Duodenal mucosa (tissue), 2 donors: Measurements from ENCODE around the gene RGL1.

Source experiments
- H3K27ac ChIP-seq: one replicate; pipeline ENCODE4 v1.7.0; 2013; ENCODE audit warnings: low read depth, low read length
- H3K27me3 ChIP-seq, 2 donors: one replicate each; pipeline ENCODE4 v1.7.0; 2013; ENCODE audit warnings: low read length in 2 of 2, control low read depth in 1 of 2; ENCODE audit not compliant: insufficient read depth in 2 of 2, control insufficient read depth in 1 of 2
- H3K36me3 ChIP-seq, 2 donors: one replicate each; pipeline ENCODE4 v1.7.0; 2013; ENCODE audit warnings: low read length in 2 of 2, control low read depth in 1 of 2; ENCODE audit not compliant: insufficient read depth in 2 of 2, control insufficient read depth in 1 of 2
- H3K4me1 ChIP-seq, 2 donors: one replicate each; pipeline ENCODE4 v1.7.0; 2013; ENCODE audit warnings: low read length in 2 of 2, control low read depth in 1 of 2; ENCODE audit not compliant: insufficient read depth in 2 of 2, control insufficient read depth in 1 of 2
- H3K4me3 ChIP-seq, 2 donors: one replicate each; pipeline ENCODE4 v1.7.0; 2013; ENCODE audit warnings: low read length in 2 of 2, low read depth in 1 of 2
- H3K9ac ChIP-seq, 2 donors: one replicate each; pipeline ENCODE4 v1.7.0; 2013; ENCODE audit warnings: low read length in 2 of 2, low read depth in 1 of 2
- H3K9me3 ChIP-seq, 2 donors: one replicate each; pipeline ENCODE4 v1.7.0; 2013; ENCODE audit warnings: low read length in 2 of 2, control low read depth in 1 of 2; ENCODE audit not compliant: control insufficient read depth in 1 of 2

The RGL1 gene

DNA sequence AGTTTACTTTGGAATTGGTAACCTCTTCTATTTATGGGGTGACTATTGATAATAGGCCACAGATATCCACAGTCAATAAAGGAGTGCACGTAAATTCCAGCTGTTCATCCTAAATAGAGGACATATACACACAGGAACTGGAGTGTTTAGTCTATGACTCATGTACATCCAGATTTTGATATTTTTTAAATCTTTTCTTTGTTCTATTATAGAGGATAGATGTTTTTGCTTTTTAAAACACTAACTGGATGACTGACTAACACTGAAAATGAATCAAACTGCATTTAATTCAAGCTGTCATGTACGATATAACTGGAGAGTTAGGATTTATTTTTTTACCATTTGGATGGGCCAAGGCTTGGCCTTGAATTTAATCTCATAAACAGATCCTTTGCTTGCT is 45.9 kb downstream of the RGL1 start:
- no peaks in the 10 kb centered on the region for H3K36me3 ChIP-seq
- no peak overlapping the region for H3K27ac ChIP-seq
- no peak overlapping the region for H3K9ac ChIP-seq
- no peaks in the 10 kb centered on the region for H3K9me3 ChIP-seq
- H3K27me3 ChIP-seq: no peaks in the 10 kb centered on the region
- H3K4me1 ChIP-seq: no peaks in the 10 kb centered on the region
- no peak overlapping the region for H3K4me3 ChIP-seq

DNA sequence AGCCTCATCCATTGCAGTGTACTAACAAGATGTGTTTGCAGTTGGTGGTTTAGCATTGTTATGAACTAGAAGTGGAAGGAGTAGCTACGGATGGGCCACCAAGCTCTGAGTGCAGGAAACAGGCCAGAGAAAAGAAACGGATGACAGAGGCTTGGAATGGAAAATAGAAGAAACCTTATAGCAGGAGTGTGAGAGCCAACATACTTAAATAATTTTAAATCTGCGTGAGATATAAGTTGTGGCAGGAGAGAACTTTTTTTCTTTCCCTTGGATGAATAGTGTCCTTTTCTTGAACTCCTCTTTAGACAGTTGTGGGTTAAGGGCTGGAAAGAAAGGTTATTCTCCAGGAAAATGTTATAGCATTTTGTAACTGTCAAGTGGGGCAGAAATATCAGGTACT is 54.2 kb downstream of the RGL1 start:
- H3K9ac ChIP-seq: no peak overlapping the region
- H3K4me3 ChIP-seq: no peak overlapping the region
- no peak overlapping the region for H3K27ac ChIP-seq

DNA sequence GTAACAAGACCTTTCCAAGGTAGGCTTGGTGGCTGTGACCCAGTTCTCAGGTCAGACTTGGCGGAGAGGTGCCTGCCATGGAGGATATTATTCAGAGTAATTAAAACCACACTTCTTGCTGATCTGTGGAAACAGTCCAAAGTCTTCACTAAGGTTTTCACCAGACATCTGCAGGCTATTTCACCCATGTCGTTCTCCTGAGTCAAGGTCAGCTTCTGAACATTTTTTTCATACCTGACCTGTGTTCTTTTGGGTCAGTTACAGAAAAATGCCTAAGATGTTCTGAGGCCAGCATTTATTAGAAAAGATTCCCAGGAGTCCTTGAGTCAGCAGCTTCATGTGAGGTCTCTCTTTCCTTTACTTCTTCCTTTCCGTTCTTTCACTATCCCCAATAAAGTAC is 54.9 kb downstream of the RGL1 start:
- no peaks in the 10 kb centered on the region for H3K27me3 ChIP-seq
- no peak overlapping the region for H3K9ac ChIP-seq
- no peak overlapping the region for H3K27ac ChIP-seq
- no peak overlapping the region for H3K4me3 ChIP-seq
- no peaks in the 10 kb centered on the region for H3K36me3 ChIP-seq
- H3K4me1 ChIP-seq: peaks cover 0 to 4% of the 10 kb centered on the region in 2 donors
- H3K9me3 ChIP-seq: no peaks in the 10 kb centered on the region

More for the DNA sequence above, 54.2 kb downstream of the RGL1 start:
- H3K36me3 ChIP-seq: no peaks in the 10 kb centered on the region
- no peaks in the 10 kb centered on the region for H3K9me3 ChIP-seq
- no peaks in the 10 kb centered on the region for H3K27me3 ChIP-seq
- H3K4me1 ChIP-seq: peaks cover 0 to 4% of the 10 kb centered on the region in 2 donors

DNA sequence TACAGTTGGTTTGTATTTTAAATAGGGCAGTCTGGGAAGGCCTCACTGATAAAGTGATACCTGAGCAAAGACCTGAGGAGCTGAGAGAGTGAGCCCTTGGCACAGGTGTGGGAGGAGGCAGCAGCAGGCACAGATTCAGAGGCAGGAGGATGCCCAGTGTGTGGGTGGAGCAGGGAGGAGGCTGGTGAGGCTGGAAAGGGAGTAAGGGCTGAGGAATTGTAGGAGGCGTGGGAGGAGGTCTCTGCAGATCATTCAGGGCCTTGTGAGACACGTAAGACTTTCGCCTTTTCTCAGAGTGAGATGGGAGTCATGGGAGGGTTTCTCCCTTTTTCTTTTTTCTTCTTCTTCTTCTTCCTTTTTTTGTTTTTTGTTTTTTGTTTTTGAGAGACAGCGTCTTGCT is 58.0 kb downstream of the RGL1 start:
- no peaks in the 10 kb centered on the region for H3K36me3 ChIP-seq
- peaks cover 0 to 4% of the 10 kb centered on the region in 2 donors for H3K4me1 ChIP-seq
- no peak overlapping the region for H3K9ac ChIP-seq
- H3K9me3 ChIP-seq: no peaks in the 10 kb centered on the region
- no peak overlapping the region for H3K4me3 ChIP-seq
- no peaks in the 10 kb centered on the region for H3K27me3 ChIP-seq
- no peak overlapping the region for H3K27ac ChIP-seq

DNA sequence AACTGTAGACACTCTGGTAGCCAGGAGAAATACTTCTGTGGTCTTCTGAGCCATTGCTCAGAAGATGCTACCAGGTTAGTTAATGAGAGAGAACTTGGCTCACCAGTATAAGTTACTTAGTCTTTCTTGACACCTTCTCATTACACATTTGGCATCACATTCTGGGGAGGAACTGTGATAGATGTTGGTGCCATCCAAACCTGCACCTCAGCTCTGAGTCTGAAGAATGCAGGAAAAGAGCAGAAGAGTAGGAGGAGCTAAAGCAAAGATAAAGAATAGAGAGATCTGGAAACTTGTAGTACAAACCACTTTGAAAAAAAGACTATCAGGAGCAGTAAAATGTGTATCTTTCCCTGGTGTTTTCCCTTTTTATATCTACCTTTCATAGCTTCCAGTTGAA is 58.9 kb downstream of the RGL1 start:
- H3K27me3 ChIP-seq: no peaks in the 10 kb centered on the region
- H3K27ac ChIP-seq: no peak overlapping the region
- no peak overlapping the region for H3K4me3 ChIP-seq
- no peaks in the 10 kb centered on the region for H3K36me3 ChIP-seq
- no peaks in the 10 kb centered on the region for H3K9me3 ChIP-seq
- peaks cover 0 to 4% of the 10 kb centered on the region in 2 donors for H3K4me1 ChIP-seq
- H3K9ac ChIP-seq: no peak overlapping the region

DNA sequence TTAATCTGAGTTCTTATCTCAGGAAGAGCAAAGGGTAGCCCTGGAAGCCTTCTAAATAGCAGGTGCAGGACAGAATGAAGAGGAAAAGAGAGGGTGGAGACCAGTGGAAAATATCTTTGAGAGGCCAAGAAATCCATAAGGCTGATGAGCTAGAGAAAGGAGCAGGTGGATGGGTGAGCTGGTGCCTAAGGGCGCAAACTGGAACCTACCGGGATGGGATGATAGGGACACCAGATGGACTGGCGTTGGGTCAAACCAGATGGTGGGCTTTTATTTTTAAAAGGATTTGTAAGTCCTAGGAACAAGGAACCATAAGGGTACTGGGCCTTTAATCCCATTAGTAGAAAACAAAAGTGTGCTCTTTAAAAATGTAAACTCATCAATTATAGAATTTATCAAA is 59.7 kb downstream of the RGL1 start:
- H3K4me3 ChIP-seq: no peak overlapping the region
- H3K4me1 ChIP-seq: peaks cover 0 to 2% of the 10 kb centered on the region in 2 donors
- H3K9me3 ChIP-seq: no peaks in the 10 kb centered on the region
- no peak overlapping the region for H3K27ac ChIP-seq
- no peak overlapping the region for H3K9ac ChIP-seq
- no peaks in the 10 kb centered on the region for H3K27me3 ChIP-seq
- H3K36me3 ChIP-seq: no peaks in the 10 kb centered on the region

DNA sequence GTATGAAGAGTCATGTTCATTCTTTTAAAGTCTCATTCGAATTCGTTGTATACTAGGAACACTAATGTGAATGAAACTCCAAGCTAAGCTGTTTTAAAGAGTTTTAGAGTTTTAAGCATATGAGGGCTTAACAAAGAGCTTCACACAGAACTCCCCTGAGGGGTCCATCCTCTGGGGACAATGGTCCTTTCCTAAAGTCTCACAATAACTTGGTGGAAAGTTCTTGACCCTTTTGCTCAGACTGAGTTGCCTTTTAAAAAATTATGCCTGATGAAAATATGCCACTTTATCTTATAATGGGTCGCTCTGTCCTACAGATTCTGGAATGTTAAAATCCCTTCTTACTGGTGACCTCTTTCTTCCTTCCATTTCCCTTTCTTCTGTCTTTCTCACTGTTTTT is 64.3 kb downstream of the RGL1 start:
- Histone ChIP-seq H3K4me3 (no peak overlapping the region), H3K9me3 (no peaks in the 10 kb centered on the region), H3K36me3 (no peaks in the 10 kb centered on the region), H3K4me1 (peaks cover 3 to 8% of the 10 kb centered on the region in 2 donors), H3K27me3 (no peaks in the 10 kb centered on the region), H3K9ac (no peak overlapping the region), H3K27ac (no peak overlapping the region)

DNA sequence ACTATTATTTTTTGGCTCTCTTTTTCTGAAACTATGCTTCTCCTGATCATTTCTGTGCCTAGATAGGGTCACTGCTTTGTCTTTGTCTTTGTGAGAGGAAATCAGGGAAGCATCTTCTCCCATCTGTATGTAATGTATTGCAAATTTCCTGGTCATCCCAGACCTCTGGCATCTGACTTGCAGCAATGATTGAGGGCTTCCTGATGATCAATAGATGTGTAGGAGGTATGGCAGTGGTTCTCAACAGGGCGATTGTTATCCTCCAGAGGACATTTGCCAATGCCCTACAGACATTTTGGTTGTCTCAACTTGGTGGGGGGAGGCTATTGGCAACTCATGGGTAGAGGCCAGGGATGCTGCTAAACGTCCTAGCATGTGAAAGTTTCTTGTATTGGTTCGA is 64.7 kb downstream of the RGL1 start:
- no peaks in the 10 kb centered on the region for H3K27me3 ChIP-seq
- H3K36me3 ChIP-seq: no peaks in the 10 kb centered on the region
- H3K4me1 ChIP-seq: peaks cover 3 to 8% of the 10 kb centered on the region in 2 donors
- peak overlapping the region; percentile 34 for H3K27ac ChIP-seq
- no peak overlapping the region for H3K9ac ChIP-seq
- H3K4me3 ChIP-seq: no peak overlapping the region
- no peaks in the 10 kb centered on the region for H3K9me3 ChIP-seq

DNA sequence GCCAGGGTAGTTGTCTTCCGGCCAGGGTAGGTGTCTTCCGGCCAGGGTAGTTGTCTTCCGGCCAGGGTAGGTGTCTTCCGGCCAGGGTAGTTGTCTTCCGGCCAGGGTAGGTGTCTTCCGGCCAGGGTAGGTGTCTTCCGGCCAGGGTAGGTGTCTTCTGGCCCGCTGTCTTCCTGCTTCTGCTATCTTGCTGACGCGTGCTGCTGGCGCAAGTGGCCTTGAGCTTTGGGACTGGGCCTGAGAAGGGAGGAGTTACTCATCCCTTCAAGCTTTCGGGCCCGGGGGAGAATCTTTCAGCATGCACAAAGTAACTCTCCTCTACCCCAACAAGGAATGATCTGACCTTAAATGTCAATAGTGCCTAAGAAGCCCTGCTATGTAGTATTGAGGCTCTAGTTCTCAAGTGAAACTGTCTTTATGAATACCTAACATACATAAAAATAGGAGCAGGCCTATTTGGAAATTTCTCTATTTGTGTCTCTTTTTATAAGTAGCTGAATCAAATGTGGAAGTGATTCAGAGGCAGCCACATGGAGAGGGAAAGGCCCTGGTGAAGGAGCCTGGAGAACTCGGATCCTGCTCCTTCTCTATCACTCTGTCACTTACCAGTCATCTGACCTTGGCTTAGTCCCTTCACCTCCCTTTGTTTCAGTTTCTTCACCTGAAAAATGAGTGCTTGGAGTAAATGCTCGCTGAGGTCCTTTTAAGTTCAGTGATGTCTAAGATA is 65.6 kb downstream of the RGL1 start:
- Histone ChIP-seq H3K9me3 (no peaks in the 10 kb centered on the region), H3K36me3 (no peaks in the 10 kb centered on the region), H3K4me1 (peaks cover 3 to 8% of the 10 kb centered on the region in 2 donors), H3K27ac (peak overlapping the region; percentile 34), H3K27me3 (no peaks in the 10 kb centered on the region), H3K4me3 (no peak overlapping the region), H3K9ac (no peak overlapping the region)

DNA sequence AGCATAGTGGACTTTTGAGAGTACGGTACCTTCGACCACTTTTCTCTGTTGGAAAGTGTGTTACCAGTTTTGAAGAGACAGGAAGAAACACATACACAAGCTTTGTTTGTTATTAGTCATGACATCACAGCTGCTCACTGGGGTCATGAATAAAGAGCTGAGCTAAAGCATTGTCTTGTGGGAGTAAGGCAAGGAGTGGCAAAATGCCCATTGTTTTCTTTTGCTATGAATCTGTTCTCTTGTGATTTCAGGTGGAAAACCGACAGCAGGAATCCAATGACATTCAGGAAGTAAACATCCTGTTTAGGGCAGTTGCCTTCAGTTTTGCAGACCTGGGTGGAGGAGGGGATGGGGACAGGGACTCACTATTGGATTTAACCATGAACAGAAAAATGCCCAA is 66.2 kb downstream of the RGL1 start:
- Histone ChIP-seq H3K36me3 (no peaks in the 10 kb centered on the region), H3K9me3 (no peaks in the 10 kb centered on the region), H3K4me1 (peaks cover 3 to 9% of the 10 kb centered on the region in 2 donors), H3K27ac (no peak overlapping the region), H3K4me3 (no peak overlapping the region), H3K9ac (no peak overlapping the region), H3K27me3 (no peaks in the 10 kb centered on the region)
